ENCODE measurements around the gene LRP1B.

DNA sequence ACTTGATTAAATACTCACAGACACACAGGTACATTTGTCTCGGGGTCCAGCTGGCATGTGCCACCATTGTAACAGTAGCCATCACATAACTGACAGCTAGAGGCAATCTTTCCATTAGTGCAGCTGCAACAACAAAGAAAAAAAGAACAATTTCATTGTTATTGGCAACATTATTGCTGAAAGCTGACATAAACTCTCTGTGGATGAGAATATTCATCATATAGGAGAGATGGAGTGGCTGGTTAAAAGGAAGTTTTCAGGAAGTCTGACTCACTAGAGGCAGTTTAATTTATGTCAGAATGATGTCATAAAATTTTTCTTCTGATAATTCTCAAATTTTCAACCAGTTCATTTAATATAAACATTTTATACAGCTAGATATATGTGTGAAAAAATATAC lies 1860.6 kb downstream of the LRP1B start:
- TF ChIP-seq EZH2 (IDR thresholded peaks at IDR 0.05; ENCODE audit: low read depth, low read length, severe bottlenecking) (no peak), POLR2AphosphoS5 (IDR thresholded peaks at IDR 0.05; ENCODE audit: low read depth, low read length) (no peak), TBP (IDR thresholded peaks at IDR 0.05; ENCODE audit: low read depth, low read length) (no peak), POLR2A (IDR thresholded peaks at IDR 0.05; ENCODE audit: control extremely low read depth in 1 of 2, low read depth in 2 of 2, low read length in 2 of 2) (no peak), MAX (IDR thresholded peaks at IDR 0.05) (no peak), PHF8 (conservative IDR thresholded peaks at IDR 0.05; ENCODE audit: low read depth, low read length) (no peak), NRF1 (IDR thresholded peaks at IDR 0.05; ENCODE audit: low read depth, low read length) (no peak), BRCA1 (IDR thresholded peaks at IDR 0.05; ENCODE audit: low read depth, low read length) (no peak), EP300 (IDR thresholded peaks at IDR 0.05; ENCODE audit: borderline replicate concordance in 1 of 2, low read depth in 2 of 2, low read length in 2 of 2) (no peak)
- TF ChIP-seq, protein P1, sequence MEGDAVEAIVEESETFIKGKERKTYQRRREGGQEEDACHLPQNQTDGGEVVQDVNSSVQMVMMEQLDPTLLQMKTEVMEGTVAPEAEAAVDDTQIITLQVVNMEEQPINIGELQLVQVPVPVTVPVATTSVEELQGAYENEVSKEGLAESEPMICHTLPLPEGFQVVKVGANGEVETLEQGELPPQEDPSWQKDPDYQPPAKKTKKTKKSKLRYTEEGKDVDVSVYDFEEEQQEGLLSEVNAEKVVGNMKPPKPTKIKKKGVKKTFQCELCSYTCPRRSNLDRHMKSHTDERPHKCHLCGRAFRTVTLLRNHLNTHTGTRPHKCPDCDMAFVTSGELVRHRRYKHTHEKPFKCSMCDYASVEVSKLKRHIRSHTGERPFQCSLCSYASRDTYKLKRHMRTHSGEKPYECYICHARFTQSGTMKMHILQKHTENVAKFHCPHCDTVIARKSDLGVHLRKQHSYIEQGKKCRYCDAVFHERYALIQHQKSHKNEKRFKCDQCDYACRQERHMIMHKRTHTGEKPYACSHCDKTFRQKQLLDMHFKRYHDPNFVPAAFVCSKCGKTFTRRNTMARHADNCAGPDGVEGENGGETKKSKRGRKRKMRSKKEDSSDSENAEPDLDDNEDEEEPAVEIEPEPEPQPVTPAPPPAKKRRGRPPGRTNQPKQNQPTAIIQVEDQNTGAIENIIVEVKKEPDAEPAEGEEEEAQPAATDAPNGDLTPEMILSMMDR (IDR thresholded peaks at IDR 0.05; ENCODE audit: control extremely low read depth in 1 of 3, insufficient read depth in 1 of 3, low read depth in 1 of 3, low read length in 3 of 3) = no peak
- TF ChIP-seq, protein P2, sequence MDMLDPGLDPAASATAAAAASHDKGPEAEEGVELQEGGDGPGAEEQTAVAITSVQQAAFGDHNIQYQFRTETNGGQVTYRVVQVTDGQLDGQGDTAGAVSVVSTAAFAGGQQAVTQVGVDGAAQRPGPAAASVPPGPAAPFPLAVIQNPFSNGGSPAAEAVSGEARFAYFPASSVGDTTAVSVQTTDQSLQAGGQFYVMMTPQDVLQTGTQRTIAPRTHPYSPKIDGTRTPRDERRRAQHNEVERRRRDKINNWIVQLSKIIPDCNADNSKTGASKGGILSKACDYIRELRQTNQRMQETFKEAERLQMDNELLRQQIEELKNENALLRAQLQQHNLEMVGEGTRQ (IDR thresholded peaks at IDR 0.05; ENCODE audit: low read length) = no peak

Data from H1 (cell line).